ENCODE results near the gene TSKU.

The TSKU gene

DNA sequence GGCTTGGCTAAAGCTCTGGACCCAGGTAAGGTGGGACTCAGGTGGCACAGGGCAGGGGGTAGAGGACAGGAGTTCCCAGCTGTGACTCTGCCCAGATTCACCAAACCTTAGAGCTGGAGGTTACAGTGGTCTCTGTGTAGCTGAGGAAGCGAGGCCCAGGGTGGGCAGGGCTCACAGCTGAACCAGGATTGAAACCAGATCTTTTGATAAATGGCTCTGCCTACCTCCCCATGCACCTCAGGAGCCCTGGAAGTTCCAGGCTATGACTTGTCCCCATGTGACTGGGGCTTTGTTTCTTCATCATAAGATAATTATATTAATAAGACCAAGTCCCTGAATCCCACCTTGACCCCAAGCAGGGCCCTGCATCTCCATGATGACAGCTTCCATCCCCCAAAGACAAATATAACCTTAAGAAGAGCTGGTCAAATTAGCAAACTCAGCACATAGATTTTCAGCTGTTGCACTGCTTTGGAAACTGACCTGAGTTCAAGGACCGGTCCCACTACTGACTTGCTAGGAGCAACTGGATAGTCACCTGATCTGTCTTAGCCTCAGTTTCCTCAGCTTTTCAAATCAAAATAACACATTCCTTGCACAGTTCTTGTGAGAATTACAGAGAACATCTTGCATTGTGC lies 21.3 kb upstream of the TSKU start:
- TF ChIP-seq, protein P1, sequence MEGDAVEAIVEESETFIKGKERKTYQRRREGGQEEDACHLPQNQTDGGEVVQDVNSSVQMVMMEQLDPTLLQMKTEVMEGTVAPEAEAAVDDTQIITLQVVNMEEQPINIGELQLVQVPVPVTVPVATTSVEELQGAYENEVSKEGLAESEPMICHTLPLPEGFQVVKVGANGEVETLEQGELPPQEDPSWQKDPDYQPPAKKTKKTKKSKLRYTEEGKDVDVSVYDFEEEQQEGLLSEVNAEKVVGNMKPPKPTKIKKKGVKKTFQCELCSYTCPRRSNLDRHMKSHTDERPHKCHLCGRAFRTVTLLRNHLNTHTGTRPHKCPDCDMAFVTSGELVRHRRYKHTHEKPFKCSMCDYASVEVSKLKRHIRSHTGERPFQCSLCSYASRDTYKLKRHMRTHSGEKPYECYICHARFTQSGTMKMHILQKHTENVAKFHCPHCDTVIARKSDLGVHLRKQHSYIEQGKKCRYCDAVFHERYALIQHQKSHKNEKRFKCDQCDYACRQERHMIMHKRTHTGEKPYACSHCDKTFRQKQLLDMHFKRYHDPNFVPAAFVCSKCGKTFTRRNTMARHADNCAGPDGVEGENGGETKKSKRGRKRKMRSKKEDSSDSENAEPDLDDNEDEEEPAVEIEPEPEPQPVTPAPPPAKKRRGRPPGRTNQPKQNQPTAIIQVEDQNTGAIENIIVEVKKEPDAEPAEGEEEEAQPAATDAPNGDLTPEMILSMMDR (IDR thresholded peaks at IDR 0.05; ENCODE audit: extremely low read depth, missing control alignments), result no peak
- no peak for DNase-seq (ENCODE audit: low spot score)

DNA sequence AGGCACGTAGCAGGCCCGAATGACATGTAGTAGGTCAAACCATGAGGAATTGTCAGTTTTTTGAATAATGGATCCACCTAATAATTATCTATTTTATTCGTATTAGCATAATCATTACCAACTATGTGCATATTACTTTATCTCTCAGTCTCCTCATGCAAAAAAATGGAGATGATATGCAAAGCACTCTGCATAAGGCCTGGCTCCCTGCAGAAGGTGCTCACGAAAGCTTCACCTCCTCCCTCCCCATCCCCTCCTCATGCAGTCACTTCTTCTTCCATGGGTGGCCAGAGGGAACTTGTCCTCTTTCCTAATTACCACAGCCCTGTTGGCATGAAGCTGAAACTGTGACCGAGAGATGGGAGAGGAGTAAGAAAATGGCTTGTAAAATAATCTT lies 20.8 kb upstream of the TSKU start:
- TF ChIP-seq, protein P1 (IDR thresholded peaks at IDR 0.05; ENCODE audit: extremely low read depth, missing control alignments), result no peak
- no peak for DNase-seq (ENCODE audit: low spot score)

DNA sequence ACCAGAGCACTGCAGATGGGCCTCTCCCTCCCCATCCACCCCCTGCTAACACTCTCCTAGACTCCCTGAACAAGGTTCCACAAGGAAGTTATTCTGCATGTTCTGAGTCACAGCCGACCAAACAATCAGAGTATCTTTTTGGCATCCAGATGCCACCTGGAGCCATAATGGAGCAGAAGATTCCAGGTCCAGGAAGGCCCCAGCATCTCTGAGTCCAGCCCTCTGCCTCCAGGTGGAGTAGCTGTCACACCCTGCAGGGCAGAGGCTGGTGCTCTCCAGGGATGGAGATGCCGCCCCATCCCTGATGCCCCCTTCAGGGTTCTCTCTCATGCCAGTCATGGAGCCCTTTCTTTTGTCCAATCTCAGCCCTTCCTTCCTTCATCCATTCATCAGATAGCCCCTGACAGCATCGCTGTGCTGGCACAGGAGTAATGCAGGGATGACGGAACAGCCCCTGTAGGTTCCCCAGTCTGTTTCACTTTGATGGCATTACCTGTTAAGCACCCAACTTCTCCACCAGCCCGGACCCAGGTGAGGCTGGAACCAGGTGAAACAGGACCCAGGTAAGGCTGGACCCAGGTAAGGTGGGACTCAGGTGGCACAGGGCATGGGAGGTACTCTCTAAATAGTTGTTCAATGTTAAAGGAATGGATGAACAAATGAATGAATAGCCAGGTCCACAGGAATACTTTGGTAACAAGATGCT lies 20.1 kb upstream of the TSKU start:
- TF ChIP-seq, protein P1 (IDR thresholded peaks at IDR 0.05; ENCODE audit: extremely low read depth, missing control alignments), result no peak
- no peak for DNase-seq (ENCODE audit: low spot score)

DNA sequence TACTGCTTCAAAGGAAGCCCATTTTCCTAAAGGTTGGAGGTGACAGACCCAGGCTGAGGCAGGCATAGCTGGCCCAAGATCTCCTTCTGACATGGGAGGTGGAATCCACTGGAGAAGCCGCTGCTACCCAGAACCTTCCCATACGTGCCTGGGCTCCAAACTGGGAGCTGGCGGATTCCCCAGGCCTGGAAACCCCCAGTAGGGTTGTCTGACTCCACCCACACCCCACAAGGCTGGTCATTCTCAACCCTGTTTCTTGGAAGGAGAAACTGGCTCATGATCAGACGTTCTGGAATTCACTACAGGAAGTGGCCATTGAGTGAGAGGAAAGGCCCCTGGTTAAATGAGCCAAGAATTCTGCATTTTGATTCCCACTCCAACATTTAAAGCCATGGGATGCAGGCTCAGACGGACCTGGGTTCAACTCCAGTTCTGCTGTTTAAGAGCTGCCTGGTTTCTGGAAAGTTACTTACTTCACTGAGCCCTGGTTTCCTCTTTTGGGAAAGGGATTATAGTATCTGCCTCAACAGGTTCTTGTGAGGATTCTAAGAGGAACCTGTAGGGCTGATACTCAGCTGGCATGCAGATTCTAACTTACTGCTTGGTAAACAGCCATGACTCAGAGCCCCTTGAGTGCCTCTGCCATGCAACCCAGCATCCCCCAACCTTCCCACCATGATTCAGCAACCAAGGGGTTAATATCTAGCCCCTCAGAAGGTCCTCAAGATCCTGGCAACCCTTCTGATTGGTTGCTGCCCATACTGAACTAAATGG lies 19.4 kb upstream of the TSKU start:
- no peak for DNase-seq (ENCODE audit: low spot score)
- TF ChIP-seq, protein P1 (IDR thresholded peaks at IDR 0.05; ENCODE audit: extremely low read depth, missing control alignments), result no peak

DNA sequence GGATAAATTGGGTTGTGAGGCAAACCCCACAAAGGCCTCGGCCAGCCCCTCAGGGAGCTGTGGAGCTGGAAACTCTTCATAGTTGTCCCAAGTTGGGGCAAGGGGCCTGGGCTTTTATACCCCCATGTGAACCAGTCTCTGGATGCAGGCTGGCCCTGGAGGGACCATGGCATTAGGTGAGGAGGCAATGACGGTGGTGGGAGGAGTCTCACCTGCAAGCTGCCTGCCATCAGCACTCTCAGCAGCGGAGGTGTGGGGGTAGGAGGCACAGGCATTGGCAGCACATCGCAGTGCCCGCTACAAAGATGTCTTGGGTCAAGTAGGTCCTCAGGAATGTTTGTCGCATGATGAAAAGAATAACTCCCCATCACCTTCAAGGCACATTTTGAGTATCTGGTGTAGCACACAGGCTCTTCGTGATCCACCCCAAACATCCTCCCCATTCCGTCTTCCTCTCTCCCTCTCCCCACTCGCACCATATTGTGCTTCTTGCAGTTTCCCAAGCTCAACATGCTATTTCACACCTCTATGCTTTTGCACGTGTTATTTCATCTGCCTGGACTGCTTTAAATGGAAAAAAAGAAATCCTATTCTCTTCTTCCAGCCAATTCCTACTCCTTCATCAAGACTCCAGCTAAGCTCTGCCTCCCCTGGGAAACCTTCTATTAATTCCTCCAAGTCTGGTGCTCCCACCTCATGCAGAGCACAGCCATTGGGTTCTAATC lies 18.1 kb upstream of the TSKU start:
- TF ChIP-seq, protein P1 (IDR thresholded peaks at IDR 0.05; ENCODE audit: extremely low read depth, missing control alignments), result no peak
- no peak for DNase-seq (ENCODE audit: low spot score)

DNA sequence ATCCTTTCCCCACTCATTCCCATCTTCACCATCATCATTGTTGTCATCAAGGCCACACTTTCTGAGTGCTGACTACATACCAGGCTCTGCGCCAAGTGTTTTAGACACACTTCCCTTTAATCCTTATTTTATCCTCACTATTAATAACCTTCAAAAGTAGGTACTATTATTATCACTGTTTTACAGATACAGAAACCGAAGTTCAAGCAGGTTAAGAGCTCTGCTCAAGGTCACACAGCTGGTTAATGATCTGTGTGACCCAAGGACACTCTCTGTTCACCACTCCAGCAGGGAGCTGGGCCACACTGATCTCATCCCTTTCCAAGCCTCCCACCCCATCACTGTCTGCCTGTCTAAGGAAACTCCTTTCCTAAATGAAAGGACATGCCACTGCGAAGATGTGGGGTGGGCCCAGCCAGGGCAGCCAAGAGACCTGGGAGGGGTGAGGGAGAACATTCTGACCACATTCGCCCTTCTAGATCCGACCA lies 17.2 kb upstream of the TSKU start:
- TF ChIP-seq, protein P1 (IDR thresholded peaks at IDR 0.05; ENCODE audit: extremely low read depth, missing control alignments), result no peak
- no peak for DNase-seq (ENCODE audit: low spot score)

Measured in GM20000 (cell line).